Kidney epithelial cell (primary cell): ENCODE data around the gene RPTOR. TPM values are rescaled to one million over a fixed set of nuclear protein-coding genes. Genes with fewer than 3 reads are reported as not detected.

Source experiments
- DNase-seq: peaks from one replicate; pipeline ENCODE4 v3.0.0-alpha.2; 2010; ENCODE audit warnings: low read depth
- H3K27me3 ChIP-seq: 2 replicates; pipeline ENCODE4 v1.6.0; 2011; ENCODE audit warnings: low read length; ENCODE audit not compliant: control insufficient read depth, insufficient read depth
- H3K36me3 ChIP-seq: 2 replicates; pipeline ENCODE4 v1.5.1; 2011; ENCODE audit warnings: low read length; ENCODE audit not compliant: control insufficient read depth, insufficient read depth
- H3K4me3 ChIP-seq: 2 replicates; pipeline ENCODE4 v1.5.1; 2011; ENCODE audit warnings: low read depth, mild to moderate bottlenecking, control low read depth, low read length
- CTCF ChIP-seq: IDR thresholded peaks from 2 replicates; pipeline ENCODE4 v1.5.1; 2011; ENCODE audit warnings: mild to moderate bottlenecking, moderate library complexity, low read length, control low read depth, inconsistent platforms; ENCODE audit not compliant: insufficient read depth, poor library complexity, severe bottlenecking
- total RNA-seq: library from RNA; depleted of rRNA; stranded (reverse); fragments of >200 nt; gene quantifications from 2 replicates; pipeline ENCODE4 v1.2.3, GENCODE V29; 2015

Gene RPTOR
- total RNA-seq, 1 donor from 2014 or later = 22.7 TPM

DNA sequence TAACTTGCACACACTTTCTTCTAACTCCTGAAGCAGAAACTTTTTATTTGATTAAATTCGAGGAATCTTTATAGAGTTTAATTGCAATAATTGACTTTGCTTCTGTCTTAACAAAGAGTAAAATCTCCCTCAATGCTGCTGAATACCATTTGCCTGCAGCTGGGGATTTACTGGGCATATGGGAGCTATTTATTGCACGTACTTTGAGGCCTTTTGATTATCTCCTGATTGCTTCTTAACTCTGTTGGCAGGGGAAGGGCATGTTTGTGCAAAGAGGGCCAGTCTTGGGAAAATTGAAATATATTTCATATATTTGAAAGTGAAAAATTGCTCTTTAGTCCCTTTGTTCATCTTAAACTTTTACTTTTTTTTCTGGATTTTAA lies 290.2 kb downstream of the RPTOR start:
- no peaks in the 10 kb centered on the region for H3K27me3 ChIP-seq
- no peak overlapping the region for H3K4me3 ChIP-seq
- DNase-seq = no peak
- no peaks in the 10 kb centered on the region for H3K36me3 ChIP-seq
- no peak for TF ChIP-seq CTCF

DNA sequence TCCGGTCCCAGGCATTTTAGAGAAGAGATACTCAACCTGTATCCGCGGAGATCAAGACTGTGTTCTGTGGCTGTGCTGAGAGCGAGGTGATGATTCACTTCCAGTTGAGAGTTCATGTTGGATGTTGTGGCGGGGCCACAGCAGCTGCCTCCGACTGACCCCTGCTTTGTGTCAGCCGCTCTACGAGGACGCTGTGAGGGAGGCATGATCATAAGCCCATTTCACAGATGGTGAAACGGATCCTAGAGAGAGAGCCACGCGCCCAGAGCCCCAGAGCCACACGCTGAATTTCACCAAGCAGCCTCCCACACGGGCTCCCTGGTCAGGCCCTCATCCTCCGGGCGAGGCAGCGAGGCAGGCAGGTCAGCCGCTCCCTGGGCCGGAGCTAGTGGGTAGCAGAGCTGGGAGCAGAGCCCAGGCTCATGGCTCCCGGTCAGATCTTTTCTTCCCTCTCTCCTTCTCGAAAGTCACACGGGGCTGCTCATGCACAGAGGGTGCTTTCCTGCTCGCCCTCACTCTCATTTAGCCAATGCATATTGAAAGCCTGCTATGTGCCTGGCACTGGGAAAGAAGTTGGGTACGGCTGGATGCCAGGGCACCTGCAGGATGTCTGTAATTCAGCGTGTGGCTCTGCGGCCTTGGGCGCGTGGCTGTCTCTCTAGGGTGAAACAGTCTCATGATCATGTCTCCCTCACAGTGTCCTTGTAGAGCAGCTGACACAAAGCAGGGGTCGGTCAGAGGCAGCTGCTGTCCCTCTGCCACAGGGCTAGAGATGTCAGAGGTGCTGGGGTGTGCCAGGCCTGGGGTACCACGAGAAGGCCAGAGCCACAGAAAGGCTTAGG lies 291.4 kb downstream of the RPTOR start:
- Histone ChIP-seq H3K36me3 (no peaks in the 10 kb centered on the region), H3K27me3 (no peaks in the 10 kb centered on the region), H3K4me3 (no peak overlapping the region)
- no peak for TF ChIP-seq CTCF
- DNase-seq = no peak

- no peak for DNase-seq
Observed at GRCh38 chr17:80836658-80836965, 292.0 kb downstream of the RPTOR start.

GRCh38 chr17:80836971-80837481 lies 292.4 kb downstream of the RPTOR start:
- no peak for TF ChIP-seq CTCF
- no peaks in the 10 kb centered on the region for H3K36me3 ChIP-seq
- DNase-seq = no peak
- no peaks in the 10 kb centered on the region for H3K27me3 ChIP-seq
- no peak overlapping the region for H3K4me3 ChIP-seq

More at GRCh38 chr17:80836658-80836965, 292.0 kb downstream of the RPTOR start:
- TF ChIP-seq CTCF = no peak
- Histone ChIP-seq H3K4me3 (no peak overlapping the region), H3K36me3 (no peaks in the 10 kb centered on the region), H3K27me3 (no peaks in the 10 kb centered on the region)

DNA sequence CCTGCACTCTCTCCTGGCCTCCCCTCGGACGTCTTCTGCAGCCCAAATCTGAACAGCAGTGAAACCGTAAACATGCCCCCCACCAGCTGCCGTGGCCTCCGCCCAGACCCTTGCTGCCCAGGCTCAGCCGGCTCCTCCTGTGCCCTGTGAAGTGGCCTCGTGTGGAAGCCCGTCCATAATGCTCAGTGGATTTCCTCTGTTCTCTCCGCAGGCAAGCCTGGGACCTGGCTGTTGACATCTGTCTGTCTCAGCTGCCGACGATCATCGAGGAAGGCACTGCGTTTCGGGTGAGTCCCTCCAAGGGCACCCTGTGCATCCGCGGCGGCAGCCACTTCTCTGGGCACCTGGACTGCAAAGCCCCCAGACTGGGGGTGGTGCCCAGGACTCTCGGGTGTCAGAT lies 293.1 kb downstream of the RPTOR start:
- no peak overlapping the region for H3K4me3 ChIP-seq
- no peak for DNase-seq
- no peaks in the 10 kb centered on the region for H3K27me3 ChIP-seq
- TF ChIP-seq CTCF = no peak
- no peaks in the 10 kb centered on the region for H3K36me3 ChIP-seq
